Osteocyte (in vitro differentiated cells): ENCODE data around the gene SETD1B. TPM values are rescaled to one million over a fixed set of nuclear protein-coding genes. Genes with fewer than 3 reads are reported as not detected.
"Not testable (repeated sequence)": the region's sequence is repeated elsewhere in the genome, so short reads cannot be mapped to it uniquely, and the experiment has no call there.

Experiments
- DNase-seq: peaks from one replicate; pipeline ENCODE4 v3.0.0; 2021; ENCODE audit warnings: mixed read lengths; ENCODE audit not compliant: unreplicated experiment; ENCODE audit errors: extremely low spot score
- H3K27ac Mint-ChIP-seq: one replicate; pipeline ENCODE4 v1.8.0; 2021; ENCODE audit warnings: mild to moderate bottlenecking, mixed read lengths; ENCODE audit not compliant: unreplicated experiment
- H3K27me3 Mint-ChIP-seq: one replicate; pipeline ENCODE4 v1.8.0; 2021; ENCODE audit warnings: mixed read lengths; ENCODE audit not compliant: unreplicated experiment
- H3K36me3 Mint-ChIP-seq: one replicate; pipeline ENCODE4 v1.8.0; 2021; ENCODE audit warnings: mixed read lengths; ENCODE audit not compliant: unreplicated experiment
- H3K4me1 Mint-ChIP-seq: one replicate; pipeline ENCODE4 v1.8.0; 2021; ENCODE audit warnings: mixed read lengths; ENCODE audit not compliant: unreplicated experiment
- H3K4me3 Mint-ChIP-seq: one replicate; pipeline ENCODE4 v1.8.0; 2021; ENCODE audit warnings: mild to moderate bottlenecking, moderate library complexity, mixed read lengths; ENCODE audit not compliant: unreplicated experiment
- H3K9me3 Mint-ChIP-seq: one replicate; pipeline ENCODE4 v1.8.0; 2021; ENCODE audit warnings: mixed read lengths; ENCODE audit not compliant: unreplicated experiment
- total RNA-seq: library from RNA; stranded (reverse); gene quantifications from 2 replicates; pipeline ENCODE4 v1.2.1, GENCODE V29; 2021
- TF ChIP-seq, protein P1 (sequence below): fragments of 200-600 bp; sonication (generic); IDR thresholded peaks from 2 replicates; pipeline ENCODE4 v1.5.0; 2021; ENCODE audit warnings: antibody characterized with exemption, mild to moderate bottlenecking, moderate library complexity

The SETD1B gene
- total RNA-seq, 1 donor from 2014 or later = 21.0 TPM

DNA sequence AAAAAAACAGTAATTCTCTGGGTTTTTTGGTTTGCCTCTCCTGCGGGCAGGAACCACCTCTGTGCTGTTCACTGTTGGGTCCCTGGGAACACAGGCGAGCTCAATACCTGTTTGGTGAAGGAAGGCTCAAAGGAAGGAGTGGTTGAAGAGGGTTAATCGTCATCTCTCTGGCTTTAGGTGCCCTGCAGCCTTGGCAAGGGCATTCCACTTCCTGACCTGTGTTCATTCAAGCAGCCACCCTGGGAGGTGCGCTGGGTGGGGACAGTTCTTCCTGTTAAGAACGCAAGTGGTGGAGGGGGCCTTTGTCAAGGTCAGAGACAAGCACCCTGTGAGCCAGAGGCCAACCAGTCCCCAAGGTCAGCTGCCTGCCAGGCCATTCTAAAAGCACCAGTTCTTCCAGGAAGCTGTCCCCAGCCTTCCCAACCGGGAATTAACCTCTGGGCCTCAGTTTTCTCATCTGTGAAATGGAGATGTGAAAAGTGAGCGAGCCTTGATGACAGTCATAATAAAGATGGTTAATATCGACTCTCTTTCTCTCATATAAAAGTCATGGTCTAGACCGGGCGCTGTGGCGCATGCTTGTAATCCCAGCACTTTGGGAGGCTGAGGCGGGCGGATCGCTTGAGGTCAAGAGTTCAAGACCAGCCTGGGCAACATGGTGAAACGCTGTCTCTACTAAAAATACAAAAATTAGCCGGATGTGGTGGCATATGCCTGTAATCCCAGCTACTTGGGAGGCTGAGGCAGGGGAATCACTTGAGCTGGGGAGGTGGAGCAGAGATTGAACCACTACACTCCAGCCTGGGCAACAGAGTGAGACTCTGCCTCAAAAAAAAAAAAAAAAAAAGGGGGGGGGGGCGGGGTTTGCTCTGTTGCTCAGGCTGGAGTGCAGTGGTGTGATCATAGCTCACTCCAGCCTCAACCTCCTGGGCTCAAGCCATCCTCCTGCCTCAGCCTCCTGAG lies 16.5 kb upstream of the SETD1B start:
- H3K36me3 Mint-ChIP-seq = no peaks in the 10 kb centered on the region
- H3K4me1 Mint-ChIP-seq = peaks cover 30% of the 10 kb centered on the region
- no peak overlapping the region for H3K4me3 Mint-ChIP-seq
- no peaks in the 10 kb centered on the region for H3K9me3 Mint-ChIP-seq
- DNase-seq = no peak
- no peak overlapping the region for H3K27ac Mint-ChIP-seq
- TF ChIP-seq, protein P1, sequence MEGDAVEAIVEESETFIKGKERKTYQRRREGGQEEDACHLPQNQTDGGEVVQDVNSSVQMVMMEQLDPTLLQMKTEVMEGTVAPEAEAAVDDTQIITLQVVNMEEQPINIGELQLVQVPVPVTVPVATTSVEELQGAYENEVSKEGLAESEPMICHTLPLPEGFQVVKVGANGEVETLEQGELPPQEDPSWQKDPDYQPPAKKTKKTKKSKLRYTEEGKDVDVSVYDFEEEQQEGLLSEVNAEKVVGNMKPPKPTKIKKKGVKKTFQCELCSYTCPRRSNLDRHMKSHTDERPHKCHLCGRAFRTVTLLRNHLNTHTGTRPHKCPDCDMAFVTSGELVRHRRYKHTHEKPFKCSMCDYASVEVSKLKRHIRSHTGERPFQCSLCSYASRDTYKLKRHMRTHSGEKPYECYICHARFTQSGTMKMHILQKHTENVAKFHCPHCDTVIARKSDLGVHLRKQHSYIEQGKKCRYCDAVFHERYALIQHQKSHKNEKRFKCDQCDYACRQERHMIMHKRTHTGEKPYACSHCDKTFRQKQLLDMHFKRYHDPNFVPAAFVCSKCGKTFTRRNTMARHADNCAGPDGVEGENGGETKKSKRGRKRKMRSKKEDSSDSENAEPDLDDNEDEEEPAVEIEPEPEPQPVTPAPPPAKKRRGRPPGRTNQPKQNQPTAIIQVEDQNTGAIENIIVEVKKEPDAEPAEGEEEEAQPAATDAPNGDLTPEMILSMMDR = no peak
- no peaks in the 10 kb centered on the region for H3K27me3 Mint-ChIP-seq

DNA sequence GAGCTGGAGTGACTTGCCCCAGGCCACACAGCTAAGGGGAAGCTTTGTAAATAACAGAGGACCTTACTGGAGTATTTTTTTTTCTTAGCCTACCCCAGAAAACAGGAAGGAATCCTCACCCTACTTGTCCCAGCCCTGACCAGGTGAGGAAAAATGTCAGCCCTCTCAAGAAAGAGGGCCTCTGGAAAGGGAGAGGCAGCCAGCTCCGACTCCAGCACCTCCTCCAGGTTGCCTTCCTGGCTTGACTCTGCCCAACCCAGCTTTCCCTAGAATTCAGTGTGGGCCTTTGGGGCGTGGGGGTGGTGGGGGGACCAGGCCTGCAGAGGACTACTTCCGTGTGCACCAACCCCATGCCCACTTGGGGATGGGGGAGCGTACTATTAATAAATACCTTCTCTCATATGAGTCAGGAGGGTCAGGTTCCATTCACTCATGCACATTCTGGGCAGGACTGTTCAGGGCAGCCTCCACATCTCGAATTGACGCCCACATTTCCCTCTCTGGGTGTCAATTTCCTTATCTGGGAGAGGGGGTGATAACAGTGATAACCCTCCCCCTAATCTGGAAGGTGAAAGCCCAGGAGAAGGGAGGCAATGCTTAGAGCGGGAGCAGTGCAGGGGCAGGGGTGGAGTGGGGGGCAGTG lies 15.5 kb upstream of the SETD1B start:
- Mint-ChIP-seq H3K27me3 (no peaks in the 10 kb centered on the region), H3K9me3 (no peaks in the 10 kb centered on the region), H3K36me3 (no peaks in the 10 kb centered on the region), H3K4me3 (no peak overlapping the region), H3K27ac (no peak overlapping the region), H3K4me1 (peaks cover 29% of the 10 kb centered on the region)
- TF ChIP-seq, protein P1 = no peak
- DNase-seq = no peak

DNA sequence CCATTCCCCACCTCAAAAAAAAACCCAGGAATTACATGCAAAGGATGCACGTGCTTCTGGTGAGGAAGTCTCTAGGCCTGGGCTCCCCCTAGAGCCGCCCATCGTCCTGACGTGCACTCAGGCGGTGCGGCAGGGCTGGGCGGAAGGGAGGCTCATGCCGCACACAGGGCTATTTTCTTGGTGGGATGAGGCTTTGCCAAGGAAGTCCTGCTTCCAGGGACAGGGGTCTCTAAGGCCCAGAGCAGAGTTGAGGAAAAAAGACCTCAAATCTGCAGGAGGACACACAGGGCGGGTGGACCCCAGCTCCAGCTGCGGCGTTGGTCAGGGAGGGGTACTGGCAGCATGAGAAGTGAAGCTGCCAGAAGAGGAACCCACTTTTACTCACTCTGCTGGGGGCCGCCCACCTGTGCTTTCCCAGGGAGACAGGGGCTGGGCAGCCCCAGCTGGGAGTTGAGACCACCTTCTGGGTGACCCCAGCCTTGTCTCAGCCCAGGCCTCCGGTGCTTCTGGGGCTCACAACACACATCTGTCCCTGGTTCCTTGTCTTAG lies 14.5 kb upstream of the SETD1B start:
- H3K27ac Mint-ChIP-seq = no peak overlapping the region
- H3K4me3 Mint-ChIP-seq = no peak overlapping the region
- no peaks in the 10 kb centered on the region for H3K36me3 Mint-ChIP-seq
- no peaks in the 10 kb centered on the region for H3K27me3 Mint-ChIP-seq
- H3K4me1 Mint-ChIP-seq = peaks cover 26% of the 10 kb centered on the region
- no peak for DNase-seq
- TF ChIP-seq, protein P1 = no peak
- H3K9me3 Mint-ChIP-seq = no peaks in the 10 kb centered on the region

DNA sequence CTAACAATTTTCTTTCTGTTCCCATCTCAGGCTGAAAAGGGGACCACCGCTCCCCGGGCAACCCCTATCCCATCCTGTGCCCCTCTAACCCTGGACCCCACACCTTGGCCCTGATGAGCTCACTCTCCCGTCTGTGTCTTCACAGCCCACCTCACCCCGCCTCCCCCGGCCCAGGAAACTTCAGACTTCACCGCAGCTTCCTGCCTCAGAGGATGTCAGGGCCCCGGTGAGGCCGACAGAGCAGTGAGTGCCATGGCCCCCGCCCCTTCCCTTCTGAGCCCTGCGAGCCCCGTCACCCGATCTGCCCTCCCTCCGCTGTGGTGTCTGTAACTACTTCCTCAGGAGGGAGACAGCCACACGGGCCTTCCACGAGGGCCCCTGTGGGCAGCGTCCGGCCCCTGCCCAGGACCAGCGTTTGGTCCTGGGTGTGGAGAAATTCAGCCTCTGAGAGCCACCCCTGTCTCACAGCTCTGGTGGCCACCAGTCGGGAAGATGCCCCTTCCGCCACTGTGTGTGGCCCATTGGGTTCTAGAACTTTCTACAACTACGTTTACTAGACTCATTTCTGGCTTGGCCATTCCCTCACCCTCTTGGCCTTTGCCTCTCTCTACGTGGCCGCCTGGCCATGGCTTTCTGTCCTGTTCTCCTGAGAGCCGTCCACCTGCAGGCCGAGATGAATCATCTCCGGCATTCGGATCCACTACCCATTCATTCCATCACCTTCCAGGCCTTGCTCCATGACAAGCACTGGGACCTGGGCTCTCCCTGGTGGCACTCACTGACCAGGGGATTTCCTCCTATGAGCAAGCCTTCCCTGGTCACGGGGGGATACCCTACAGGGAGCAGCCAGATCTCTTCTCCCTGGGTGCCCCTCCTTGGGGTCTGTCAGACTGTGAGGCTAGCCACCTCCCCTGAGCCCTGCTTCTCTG lies 13.7 kb upstream of the SETD1B start:
- no peaks in the 10 kb centered on the region for H3K9me3 Mint-ChIP-seq
- H3K4me1 Mint-ChIP-seq = peaks cover 27% of the 10 kb centered on the region
- no peak overlapping the region for H3K4me3 Mint-ChIP-seq
- TF ChIP-seq, protein P1 = no peak
- H3K27me3 Mint-ChIP-seq = no peaks in the 10 kb centered on the region
- no peak overlapping the region for H3K27ac Mint-ChIP-seq
- peaks cover 1% of the 10 kb centered on the region for H3K36me3 Mint-ChIP-seq
- DNase-seq = no peak

DNA sequence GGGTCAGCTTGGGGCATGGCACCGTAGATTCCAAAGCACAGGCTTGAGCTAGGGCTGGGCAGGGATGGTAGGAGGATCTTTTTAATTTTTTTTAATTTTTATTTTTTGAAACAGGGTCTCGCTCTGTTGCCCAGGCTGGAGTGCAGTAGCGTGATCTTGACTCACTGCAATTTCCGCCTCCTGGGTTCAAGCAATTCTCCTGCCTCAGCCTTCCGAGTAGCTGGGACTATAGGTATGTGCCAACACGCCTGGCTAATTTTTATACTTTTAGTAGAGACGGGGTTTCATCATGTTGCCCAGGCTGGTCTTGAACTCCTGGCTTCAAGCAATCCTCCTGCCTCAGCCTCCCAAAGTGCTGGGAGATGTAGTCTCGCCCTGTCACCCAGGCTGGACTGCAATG lies 13.0 kb upstream of the SETD1B start:
- not testable (repeated sequence) for H3K27ac Mint-ChIP-seq, DNase-seq

More for the DNA sequence above, 13.0 kb upstream of the SETD1B start:
- not testable (repeated sequence) for H3K4me3 Mint-ChIP-seq, H3K9me3 Mint-ChIP-seq, H3K27me3 Mint-ChIP-seq, H3K36me3 Mint-ChIP-seq
- peaks cover 30% of the 10 kb centered on the region for H3K4me1 Mint-ChIP-seq
